Ovary (tissue), 9 donors: ENCODE results near the gene ATP13A1. TPM values are rescaled to one million over a fixed set of nuclear protein-coding genes. Genes with fewer than 3 reads are reported as not detected.
A peak's percentile ranks its signal among the peaks of the same experiment; 100 is the strongest.
"Not testable (repeated sequence)": the region's sequence is repeated elsewhere in the genome, so short reads cannot be mapped to it uniquely, and the experiment has no call there.

ENCODE experiments used
- DNase-seq, 5 donors: peaks; one replicate each; pipeline ENCODE4 v3.0.0-alpha.2; 2019 to 2020
- H3K27ac ChIP-seq, 2 donors: fragments of 200-600 bp; one replicate each; pipeline versions ENCODE4 v1.5.1 to v1.8.0; 2019 to 2022
- H3K27me3 ChIP-seq: fragments of 200-600 bp; one replicate; pipeline ENCODE4 v1.8.0; 2022
- H3K36me3 ChIP-seq: fragments of 200-600 bp; sonication (generic); one replicate; pipeline ENCODE4 v1.5.1; 2019
- H3K4me1 ChIP-seq: one replicate; pipeline ENCODE4 v1.8.1; 2013; ENCODE audit warnings: mild to moderate bottlenecking, moderate library complexity; ENCODE audit not compliant: insufficient read depth
- H3K4me3 ChIP-seq: fragments of 200-600 bp; sonication (generic); one replicate; pipeline ENCODE4 v1.5.1; 2017
- H3K9me3 ChIP-seq, 2 donors: fragments of 200-600 bp in 1 of 2; sonication (generic) in 1 of 2; one replicate each; pipeline versions ENCODE4 v1.5.1 to v1.8.1; 2013 to 2019; ENCODE audit warnings: mild to moderate bottlenecking in 1 of 2, moderate library complexity in 1 of 2
- EP300 ChIP-seq: sonication (generic); formaldehyde crosslinking; IDR thresholded peaks from one replicate; pipeline ENCODE4 v1.6.1; 2017; ENCODE audit warnings: antibody characterized with exemption
- POLR2A ChIP-seq: fragments of 450-650 bp; IDR thresholded peaks from one replicate; pipeline ENCODE4 v1.6.1; 2017; ENCODE audit warnings: antibody characterized with exemption, mild to moderate bottlenecking, moderate library complexity
- WGBS, 3 donors: extraction: QIAGEN DNeasy Blood & Tissue Kit in 1 of 3; methylation state at CpG; one replicate each; pipeline versions ENCODE4 v1.1.5 to v1.1.7; 2013 to 2017; 5-methylcytosine and 5-hydroxymethylcytosine counted together
- intact Hi-C, 4 donors: fragments of 100-400 bp; cut with DNase I; formaldehyde crosslinking; loops; one replicate each; pipeline versions ENCODE4 v1.11.0 to v1.15.1; 2022 to 2023
- polyA plus RNA-seq, 2 donors: library from polyadenylated mRNA; stranded (reverse); fragments of 200-250 nt in 1 of 2; fragments of 350-450 nt in 1 of 2; fragmentation: Illumina TruSeq in 1 of 2; extraction: RNeasy Lipid Tissue Mini Kit (QIAGEN cat#74804) in 1 of 2; gene quantifications; one replicate each; pipeline ENCODE4 v1.2.3, GENCODE V29; 2013 to 2014
- total RNA-seq, 7 donors: library from RNA; depleted of rRNA in 2 of 7; stranded (reverse); fragments of >200 nt in 2 of 7; fragmentation: NEBNext Ultra II Directional in 3 of 7; extraction: Animal tissue kit (Norgen Biotek cat#: 25700) in 3 of 7; gene quantifications; one replicate each; pipeline versions ENCODE4 v1.1.0 to v1.2.4, GENCODE V29; 2016 to 2023
- TF ChIP-seq, protein P1 (sequence below), 3 donors: fragments of 450-650 bp in 2 of 3; fragments of 200-600 bp in 1 of 3; IDR thresholded peaks; one replicate each; pipeline versions ENCODE4 v1.5.1 to v1.8.0; 2016 to 2022; ENCODE audit warnings: antibody characterized with exemption in 3 of 3, mild to moderate bottlenecking in 1 of 3
- donor health status: DM: no; HTN: no; CAD: no; lungs with moderate emphysema.
- donor health status: DM: no; HTN: no; CAD: no.
- donor health status: Bipolar disorder and iron deficiency.
- donor health status: DM: yes; HTN: yes; CAD: no.
- donor health status: DM: no; HTN: no; CAD: no.
- donor health status: DM: yes; HTN: yes; CAD: no.

ATP13A1 gene
- total and polyA plus RNA-seq, 9 donors: 24.9 to 407 (median 58.0) TPM

DNA sequence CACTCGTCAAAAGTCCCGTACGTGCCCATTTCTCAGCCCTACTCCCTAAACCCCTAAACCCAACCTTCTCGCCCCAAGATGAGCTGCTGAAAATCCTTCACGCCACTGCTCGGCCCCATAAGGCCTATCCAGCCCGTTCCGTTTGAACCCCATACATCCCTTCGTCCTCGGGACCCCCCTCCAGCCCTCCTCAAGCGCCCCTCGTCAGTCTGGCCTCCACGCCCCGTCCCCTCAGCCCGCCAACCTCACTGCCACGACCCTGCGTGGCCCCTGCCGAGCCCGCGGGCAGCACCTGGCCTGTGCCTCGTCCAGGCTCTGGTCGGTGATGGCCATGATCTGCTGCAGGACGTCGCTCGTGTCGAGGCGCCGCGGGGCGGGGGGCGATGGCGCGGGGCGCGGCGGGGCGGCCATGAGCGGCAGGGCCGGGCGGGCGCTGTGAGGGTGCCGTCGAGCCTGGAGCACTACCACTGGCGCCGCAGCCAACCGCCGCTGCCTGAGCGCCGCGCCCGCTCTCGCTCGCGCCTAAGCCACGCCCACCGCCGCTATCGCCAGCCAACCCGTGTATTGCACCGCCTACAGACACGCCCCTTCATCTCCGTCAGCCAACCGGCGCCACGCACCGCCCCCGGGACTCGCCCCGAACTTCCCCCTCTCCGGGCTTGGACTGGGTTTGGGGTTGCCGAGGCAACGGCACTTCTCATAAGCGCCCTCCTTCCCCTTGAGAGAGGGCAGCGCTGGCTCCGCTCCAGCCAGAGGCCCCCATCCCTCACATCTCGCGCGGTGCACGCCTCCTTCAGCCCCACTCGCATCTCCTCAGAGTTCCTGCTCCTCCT lies 45.0 kb downstream of the ATP13A1 start, which contains the start of gene PBX4:
Gene PBX4 (minus strand): TSS at position 469 of the 833 bp plus-strand sequence. CDS start 58 bp downstream, at position 411.
- Histone ChIP-seq H3K36me3 (no peaks in the 10 kb centered on the region), H3K4me3 (peak within 1 kb of the TSS; percentile 43), H3K9me3 (no peaks in the 10 kb centered on the region), H3K4me1 (peaks cover 7% of the 10 kb centered on the region), H3K27ac (no peak within 1 kb of the TSS), H3K27me3 (no peaks in the 10 kb centered on the region)
- WGBS, 3 donors: 2 to 3% (median 3%) methylated on average over 61 to 80 of the region's 80 CpGs
- no peak for TF ChIP-seq EP300
- TF ChIP-seq POLR2A: no peak
- TF ChIP-seq, protein P1, sequence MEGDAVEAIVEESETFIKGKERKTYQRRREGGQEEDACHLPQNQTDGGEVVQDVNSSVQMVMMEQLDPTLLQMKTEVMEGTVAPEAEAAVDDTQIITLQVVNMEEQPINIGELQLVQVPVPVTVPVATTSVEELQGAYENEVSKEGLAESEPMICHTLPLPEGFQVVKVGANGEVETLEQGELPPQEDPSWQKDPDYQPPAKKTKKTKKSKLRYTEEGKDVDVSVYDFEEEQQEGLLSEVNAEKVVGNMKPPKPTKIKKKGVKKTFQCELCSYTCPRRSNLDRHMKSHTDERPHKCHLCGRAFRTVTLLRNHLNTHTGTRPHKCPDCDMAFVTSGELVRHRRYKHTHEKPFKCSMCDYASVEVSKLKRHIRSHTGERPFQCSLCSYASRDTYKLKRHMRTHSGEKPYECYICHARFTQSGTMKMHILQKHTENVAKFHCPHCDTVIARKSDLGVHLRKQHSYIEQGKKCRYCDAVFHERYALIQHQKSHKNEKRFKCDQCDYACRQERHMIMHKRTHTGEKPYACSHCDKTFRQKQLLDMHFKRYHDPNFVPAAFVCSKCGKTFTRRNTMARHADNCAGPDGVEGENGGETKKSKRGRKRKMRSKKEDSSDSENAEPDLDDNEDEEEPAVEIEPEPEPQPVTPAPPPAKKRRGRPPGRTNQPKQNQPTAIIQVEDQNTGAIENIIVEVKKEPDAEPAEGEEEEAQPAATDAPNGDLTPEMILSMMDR (IDR thresholded peaks at IDR 0.05): no peak
- intact Hi-C loops: no loop called here
- peak; percentile 96 to 98 (median 97) for DNase-seq

DNA sequence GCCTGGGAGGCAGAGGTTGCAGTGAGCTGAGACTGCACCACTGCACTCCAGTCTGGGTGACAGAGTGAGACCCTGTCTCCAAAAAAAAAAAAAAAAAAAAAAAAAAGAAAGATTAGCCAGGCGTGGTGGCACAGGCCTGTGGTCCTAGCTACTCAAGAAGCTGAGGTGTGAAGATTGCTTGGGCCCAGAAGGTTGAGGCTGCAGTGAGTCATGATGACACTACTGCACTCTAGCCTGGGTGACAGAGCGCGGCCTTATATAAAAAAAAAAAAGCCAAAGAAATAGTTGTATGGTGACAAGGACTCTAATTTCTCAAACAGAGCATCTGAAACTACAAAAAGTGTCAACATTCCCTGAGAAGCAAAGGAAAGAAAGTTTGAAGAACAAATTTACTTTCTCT lies 48.4 kb downstream of the ATP13A1 start:
- Histone ChIP-seq H3K36me3 (no peaks in the 10 kb centered on the region), H3K9me3 (no peaks in the 10 kb centered on the region), H3K27ac (no peak overlapping the region), H3K4me1 (peaks cover 7% of the 10 kb centered on the region), H3K27me3 (no peaks in the 10 kb centered on the region), H3K4me3 (no peak overlapping the region)
- TF ChIP-seq, protein P1 (IDR thresholded peaks at IDR 0.05): no peak
- TF ChIP-seq EP300: no peak
- intact Hi-C loops: no loop called here
- 84 to 94% (median 93%) methylated on average over 3 of the region's 3 CpGs for WGBS, 3 donors
- no peak for DNase-seq

DNA sequence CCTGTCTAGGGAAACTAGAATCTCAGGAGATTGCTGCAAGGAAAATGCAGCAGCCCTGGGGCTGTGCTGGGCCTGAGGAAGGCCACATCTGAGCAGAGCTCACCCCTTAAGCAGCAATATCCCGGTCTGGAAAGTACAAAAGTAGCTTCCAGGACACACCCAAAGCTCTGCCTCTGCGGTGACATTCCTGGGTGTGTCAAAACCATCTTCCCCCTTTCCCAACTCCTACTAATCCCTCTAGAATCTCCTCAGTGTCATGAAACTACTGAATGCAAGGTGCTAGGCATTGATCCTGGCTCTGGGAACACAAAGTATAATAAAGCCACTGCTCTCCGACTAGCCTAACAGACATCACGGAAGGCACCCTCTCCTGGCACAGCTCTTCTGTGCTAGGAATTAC lies 50.0 kb downstream of the ATP13A1 start:
- Histone ChIP-seq H3K36me3 (no peaks in the 10 kb centered on the region), H3K4me1 (peaks cover 3% of the 10 kb centered on the region), H3K9me3 (no peaks in the 10 kb centered on the region), H3K4me3 (no peak overlapping the region), H3K27ac (no peak overlapping the region), H3K27me3 (no peaks in the 10 kb centered on the region)
- DNase-seq: no peak
- WGBS, 3 donors: 86 to 90% (median 88%) methylated on average over 4 of the region's 4 CpGs
- TF ChIP-seq POLR2A: no peak
- TF ChIP-seq EP300: no peak
- TF ChIP-seq, protein P1 (IDR thresholded peaks at IDR 0.05): no peak
- intact Hi-C loops: no loop called here

DNA sequence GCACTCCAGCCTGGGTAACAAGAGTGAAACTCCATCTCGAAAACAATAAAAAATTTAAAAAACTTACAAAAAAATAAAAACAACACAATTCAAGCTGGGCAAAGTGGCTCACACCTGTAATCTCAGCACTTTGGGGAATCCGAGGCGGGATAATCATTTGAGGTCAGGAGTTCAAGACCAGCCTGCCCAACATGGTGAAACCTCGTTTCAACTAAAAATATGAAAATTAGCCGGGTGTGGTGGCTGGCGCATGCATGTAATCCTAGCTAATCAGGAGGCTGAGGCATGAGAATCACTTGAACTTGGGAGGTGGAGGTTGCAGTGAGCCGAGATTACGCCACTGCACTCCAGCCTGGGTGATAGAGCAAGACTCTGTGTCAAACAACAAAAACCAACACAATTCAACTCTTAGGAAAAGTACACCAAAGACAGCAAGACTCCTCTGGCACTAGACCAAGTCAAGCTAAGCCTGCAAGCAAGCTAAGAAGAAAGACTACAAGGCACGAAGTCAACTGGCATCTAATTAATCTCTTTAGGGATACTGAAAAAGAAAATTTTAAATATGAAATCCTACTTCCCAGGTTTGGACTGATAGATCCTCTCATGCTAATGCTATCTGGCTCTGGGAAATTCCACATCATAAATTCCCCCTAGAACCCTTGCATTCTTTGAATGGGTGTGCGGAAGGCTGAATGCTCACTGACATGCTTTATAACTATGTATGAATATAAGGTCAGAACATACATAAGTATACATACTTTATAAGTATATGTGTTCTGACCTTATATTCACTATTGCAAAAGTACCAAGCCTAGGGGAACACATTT lies 52.9 kb downstream of the ATP13A1 start:
- Histone ChIP-seq H3K4me3 (no peak overlapping the region), H3K27ac (no peak overlapping the region), H3K9me3 (no peaks in the 10 kb centered on the region), H3K27me3 (no peaks in the 10 kb centered on the region), H3K36me3 (no peaks in the 10 kb centered on the region), H3K4me1 (no peaks in the 10 kb centered on the region)
- 82 to 86% (median 83%) methylated on average over 10 of the region's 10 CpGs for WGBS, 3 donors
- intact Hi-C loops: no loop called here
- no peak for DNase-seq
- TF ChIP-seq POLR2A (no peak), EP300 (no peak)
- TF ChIP-seq, protein P1 (IDR thresholded peaks at IDR 0.05): no peak

DNA sequence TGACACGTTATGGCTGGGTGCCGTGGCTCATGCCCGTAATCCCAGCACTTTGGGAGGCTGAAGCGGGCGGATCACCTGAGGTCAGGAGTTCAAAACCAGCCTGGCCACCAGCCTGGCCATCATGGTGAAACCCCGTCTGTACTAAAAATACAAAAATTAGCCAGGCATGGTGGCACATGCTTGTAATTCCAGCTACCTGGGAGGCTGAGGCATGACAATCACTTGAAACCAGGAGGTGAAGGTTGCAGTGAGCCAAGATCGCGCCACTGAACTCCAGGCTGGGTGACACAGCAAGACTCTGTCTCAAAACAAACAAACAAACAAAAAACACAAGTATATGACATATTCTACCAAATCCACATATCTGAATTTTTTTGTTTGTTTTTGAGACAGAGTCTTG lies 56.8 kb downstream of the ATP13A1 start:
- H3K4me1 ChIP-seq, H3K36me3 ChIP-seq, H3K27ac ChIP-seq, H3K9me3 ChIP-seq, H3K27me3 ChIP-seq, H3K4me3 ChIP-seq, intact Hi-C loops, DNase-seq: not testable (repeated sequence)
- WGBS, 3 donors: 94 to 96% (median 96%) methylated on average over 8 of the region's 8 CpGs
